A549 treated with Hydrocortisone at 1 μM for 4 hours (cell line): ENCODE results near the gene TRIM43. TPM values are rescaled to one million over a fixed set of nuclear protein-coding genes. Genes with fewer than 3 reads are reported as not detected.

Source experiments
- total RNA-seq: library from RNA; stranded (reverse); fragments of 200-300 nt; extraction: Qiagen RNA extraction; gene quantifications from 5 replicates; pipeline ENCODE4 v1.2.3, GENCODE V29; 2022

TRIM43 gene
- 0.07 to 0.15 TPM (median 0.08 TPM) in 3 of 5 replicates, not detected in the others for total RNA-seq

DNA sequence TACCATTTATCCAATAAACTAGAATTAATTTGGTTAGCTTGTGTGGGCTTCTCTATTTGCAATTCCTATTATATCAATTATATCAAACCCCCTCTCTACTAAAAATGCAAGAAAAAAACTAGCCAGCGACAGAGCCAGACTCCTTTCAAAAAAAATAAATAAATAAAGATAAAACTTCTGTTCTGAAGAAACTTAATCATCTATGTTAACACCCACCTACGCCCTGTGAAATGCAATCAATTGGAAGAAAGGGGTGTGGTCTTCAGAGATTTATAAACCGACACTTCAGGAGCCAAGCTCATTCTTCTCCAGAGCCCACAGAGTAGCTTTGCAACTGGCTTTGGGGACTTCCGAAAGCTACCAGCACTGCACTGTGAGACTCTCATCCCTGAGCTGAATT lies at the start of gene TRIM43:
TSS of gene TRIM43 (plus strand) at position 301 of the 400 bp plus-strand sequence. CDS start 2,023 bp downstream, outside the sequence.

Other genes with a start within 250 kb of the TRIM43 start
- 26.7 to 30.9 TPM (median 30.3 TPM) in 5 replicates for gene FAHD2A, start 189.3 kb upstream of the TRIM43 start, total RNA-seq
- gene TRIM43B, start 107.2 kb upstream of the TRIM43 start, total RNA-seq = 0.08 to 0.12 TPM in 2 of 5 replicates, not detected in the others